Measurements from ENCODE around the gene DEPP1. TPM values are rescaled to one million over a fixed set of nuclear protein-coding genes. Genes with fewer than 3 reads are reported as not detected.

Gene DEPP1
- total and polyA plus RNA-seq, 3 donors from 2014 or later, result 29.1 to 84.9 (median 33.1) TPM

DNA sequence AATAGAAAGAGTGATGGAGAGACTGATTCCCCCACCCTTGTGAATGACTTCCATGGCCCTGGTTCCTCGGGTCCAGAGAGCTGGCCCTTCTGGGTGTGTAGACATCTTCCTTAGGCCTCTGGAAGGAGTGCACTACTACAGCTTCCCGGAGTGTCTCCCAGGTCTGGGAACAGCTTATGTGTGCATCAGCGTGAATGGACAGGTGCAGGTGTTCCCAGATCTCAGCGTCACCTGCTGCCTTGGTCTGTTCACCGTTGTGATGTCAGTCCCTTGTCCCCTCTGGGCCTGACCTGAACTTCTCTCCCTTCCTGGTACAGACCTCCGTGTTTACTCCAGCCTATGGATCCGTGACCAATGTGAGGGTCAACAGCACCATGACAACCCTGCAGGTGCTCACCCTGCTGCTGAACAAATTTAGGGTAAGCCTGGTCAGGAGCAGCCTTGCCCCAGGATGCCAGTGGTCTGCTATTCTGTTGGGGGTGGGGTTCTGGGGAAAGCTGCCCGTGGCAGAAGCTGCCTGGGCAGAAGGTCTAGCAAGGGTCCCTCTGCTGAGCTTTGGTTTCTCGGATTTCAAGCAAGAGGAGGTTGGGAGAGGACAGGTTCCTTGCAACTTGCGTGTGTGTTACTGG, 10.5 kb upstream of the DEPP1 start:
- DNase-seq, result no peak
- Histone ChIP-seq H3K4me1 (peaks cover 58% of the 10 kb centered on the region), H3K27me3 (no peaks in the 10 kb centered on the region), H3K36me3 (ENCODE audit: low read depth, missing control alignments) (no peaks in the 10 kb centered on the region), H3K27ac (peak overlapping the region; percentile 23 to 53), H3K4me3 (no peak overlapping the region), H3K9me3 (no peaks in the 10 kb centered on the region)
- 94 to 96% methylated on average over 10 of the region's 10 CpGs for WGBS, 2 donors
- TF ChIP-seq, protein P1, sequence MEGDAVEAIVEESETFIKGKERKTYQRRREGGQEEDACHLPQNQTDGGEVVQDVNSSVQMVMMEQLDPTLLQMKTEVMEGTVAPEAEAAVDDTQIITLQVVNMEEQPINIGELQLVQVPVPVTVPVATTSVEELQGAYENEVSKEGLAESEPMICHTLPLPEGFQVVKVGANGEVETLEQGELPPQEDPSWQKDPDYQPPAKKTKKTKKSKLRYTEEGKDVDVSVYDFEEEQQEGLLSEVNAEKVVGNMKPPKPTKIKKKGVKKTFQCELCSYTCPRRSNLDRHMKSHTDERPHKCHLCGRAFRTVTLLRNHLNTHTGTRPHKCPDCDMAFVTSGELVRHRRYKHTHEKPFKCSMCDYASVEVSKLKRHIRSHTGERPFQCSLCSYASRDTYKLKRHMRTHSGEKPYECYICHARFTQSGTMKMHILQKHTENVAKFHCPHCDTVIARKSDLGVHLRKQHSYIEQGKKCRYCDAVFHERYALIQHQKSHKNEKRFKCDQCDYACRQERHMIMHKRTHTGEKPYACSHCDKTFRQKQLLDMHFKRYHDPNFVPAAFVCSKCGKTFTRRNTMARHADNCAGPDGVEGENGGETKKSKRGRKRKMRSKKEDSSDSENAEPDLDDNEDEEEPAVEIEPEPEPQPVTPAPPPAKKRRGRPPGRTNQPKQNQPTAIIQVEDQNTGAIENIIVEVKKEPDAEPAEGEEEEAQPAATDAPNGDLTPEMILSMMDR (IDR thresholded peaks at IDR 0.05), result no peak
- no peak for TF ChIP-seq POLR2A (IDR thresholded peaks at IDR 0.05)
- intact Hi-C loops (cut with DNase I; ENCODE audit: low total_unique reads), result no loop called here

GRCh38 chr10:44986670-44987069, 8.1 kb upstream of the DEPP1 start:
- DNase-seq, result peak; percentile 65
- TF ChIP-seq, protein P1 (IDR thresholded peaks at IDR 0.05), result no peak
- no peak for TF ChIP-seq POLR2A (IDR thresholded peaks at IDR 0.05)
- peak overlapping the region; percentile 52 to 73 for H3K27ac ChIP-seq
- 31 to 36% methylated on average over 3 of the region's 3 CpGs for WGBS, 2 donors
- intact Hi-C loops (cut with DNase I; ENCODE audit: low total_unique reads), result no loop called here
- peaks cover 61% of the 10 kb centered on the region for H3K4me1 ChIP-seq
- H3K36me3 ChIP-seq (ENCODE audit: low read depth, missing control alignments), result no peaks in the 10 kb centered on the region
- no peaks in the 10 kb centered on the region for H3K9me3 ChIP-seq
- H3K27me3 ChIP-seq, result no peaks in the 10 kb centered on the region
- H3K4me3 ChIP-seq, result no peak overlapping the region

- Histone ChIP-seq H3K27ac (peak overlapping the region; percentile 52 to 73), H3K9me3 (no peaks in the 10 kb centered on the region), H3K36me3 (ENCODE audit: low read depth, missing control alignments) (no peaks in the 10 kb centered on the region), H3K27me3 (no peaks in the 10 kb centered on the region), H3K4me3 (no peak overlapping the region), H3K4me1 (peaks cover 61% of the 10 kb centered on the region)
- no peak for DNase-seq
- intact Hi-C loops (cut with DNase I; ENCODE audit: low total_unique reads), result no loop called here
- TF ChIP-seq, protein P1 (IDR thresholded peaks at IDR 0.05), result no peak
- TF ChIP-seq POLR2A (IDR thresholded peaks at IDR 0.05), result no peak
- WGBS, 2 donors, result 58 to 64% methylated on average over 3 of the region's 3 CpGs
These were observed 7.6 kb upstream of the DEPP1 start for GRCh38 chr10:44986179-44986578.

- whole genome bisulfite sequencing, 2 donors, result 69 to 72% methylated on average over 9 of the region's 9 CpGs
- Histone ChIP-seq H3K9me3 (no peaks in the 10 kb centered on the region), H3K36me3 (ENCODE audit: low read depth, missing control alignments) (no peaks in the 10 kb centered on the region), H3K4me3 (no peak overlapping the region), H3K27ac (peak overlapping the region; percentile 52 to 73), H3K4me1 (peaks cover 63% of the 10 kb centered on the region), H3K27me3 (no peaks in the 10 kb centered on the region)
- no peak for DNase-seq
- intact Hi-C loops (cut with DNase I; ENCODE audit: low total_unique reads), result no loop called here
- TF ChIP-seq, protein P1 (IDR thresholded peaks at IDR 0.05), result no peak
- no peak for TF ChIP-seq POLR2A (IDR thresholded peaks at IDR 0.05)
These were observed 6.6 kb upstream of the DEPP1 start for GRCh38 chr10:44985175-44985681.

DNA sequence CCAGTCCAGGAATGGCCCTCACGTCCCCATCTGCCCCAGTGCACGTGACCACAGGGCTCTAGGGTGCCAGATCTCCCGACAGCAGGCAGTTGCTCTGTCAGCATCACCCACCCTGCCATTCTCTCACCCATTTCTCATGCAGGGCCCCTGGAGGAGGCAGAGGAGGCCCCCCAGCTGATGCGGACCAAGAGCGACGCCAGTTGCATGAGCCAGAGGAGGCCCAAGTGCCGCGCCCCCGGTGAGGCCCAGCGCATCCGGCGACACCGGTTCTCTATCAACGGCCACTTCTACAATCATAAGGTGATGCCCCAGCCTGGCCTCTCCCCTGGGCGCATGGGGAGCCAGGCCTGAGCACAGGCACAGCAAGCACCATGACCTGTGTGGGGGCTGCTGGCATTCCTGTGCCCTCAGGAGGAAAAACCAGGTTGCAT, 6.1 kb upstream of the DEPP1 start:
- Histone ChIP-seq H3K4me1 (peaks cover 63% of the 10 kb centered on the region), H3K27ac (peak overlapping the region; percentile 66 to 73), H3K36me3 (ENCODE audit: low read depth, missing control alignments) (no peaks in the 10 kb centered on the region), H3K9me3 (no peaks in the 10 kb centered on the region), H3K4me3 (no peak overlapping the region), H3K27me3 (no peaks in the 10 kb centered on the region)
- TF ChIP-seq, protein P1 (IDR thresholded peaks at IDR 0.05), result no peak
- no peak for TF ChIP-seq POLR2A (IDR thresholded peaks at IDR 0.05)
- 90 to 91% methylated on average over 13 to 15 of the region's 15 CpGs for WGBS, 2 donors
- DNase-seq, result no peak
- intact Hi-C loops (cut with DNase I; ENCODE audit: low total_unique reads), result no loop called here
